AG04449 (cell line): ENCODE results near the gene MGME1.

Experiments used
- CTCF ChIA-PET: fragments of 350-600 bp; formaldehyde crosslinking; extraction: SDS; loops from one replicate; lab custom pipeline; 2021; ENCODE audit warnings: antibody characterized with exemption; lab: Yijun Ruan, JAX
- POLR2A ChIA-PET: fragments of 400-600, 350-600 bp; formaldehyde crosslinking; extraction: SDS; loops from one replicate; lab custom pipeline; 2020; ENCODE audit warnings: antibody characterized with exemption, inconsistent platforms; lab: Yijun Ruan, JAX
- DNase-seq: peaks from one replicate; pipeline ENCODE4 v3.0.0-alpha.2; 2010; ENCODE audit warnings: low read depth, low spot score
- H3K4me3 ChIP-seq: 2 replicates; pipeline ENCODE4 v1.5.1; 2011; ENCODE audit warnings: low read depth, mild to moderate bottlenecking, control low read depth, low read length
- CTCF ChIP-seq: IDR thresholded peaks from one replicate; pipeline ENCODE4 v1.5.1; 2011; ENCODE audit warnings: mild to moderate bottlenecking, moderate library complexity, low read length, control low read depth, inconsistent platforms; ENCODE audit not compliant: insufficient read depth; ENCODE audit errors: missing control alignments

Gene MGME1

GRCh38 chr20:17949899-17950298 lies 18.9 kb upstream of the MGME1 start:
- no peak for DNase-seq
- CTCF ChIA-PET, result interaction anchor here (1.2 to 16.0 kb wide), 3 partner anchors 9 to 445 kb away, joined by 3 to 167 read pairs (median 12); no protein-coding TSS in a partner anchor
- POLR2A ChIA-PET, result no interaction called here
- no peak for TF ChIP-seq CTCF
- no peak overlapping the region for H3K4me3 ChIP-seq

- no peak for TF ChIP-seq CTCF
- DNase-seq, result no peak
- CTCF ChIA-PET, result interaction anchor here (1.2 to 16.0 kb wide), 3 partner anchors 8 to 445 kb away, joined by 3 to 167 read pairs (median 12); no protein-coding TSS in a partner anchor
- POLR2A ChIA-PET, result no interaction called here
- H3K4me3 ChIP-seq, result no peak overlapping the region
Observed at GRCh38 chr20:17950670-17951069, 18.1 kb upstream of the MGME1 start.

- no peak overlapping the region for H3K4me3 ChIP-seq
- no peak for TF ChIP-seq CTCF
- POLR2A ChIA-PET, result no interaction called here
- CTCF ChIA-PET, result interaction anchor here (4.6 to 16.0 kb wide), 2 partner anchors 11 to 13 kb away, joined by 19 to 167 read pairs; no protein-coding TSS in a partner anchor
- no peak for DNase-seq
Observed at GRCh38 chr20:17951323-17951722, 17.5 kb upstream of the MGME1 start.

DNA sequence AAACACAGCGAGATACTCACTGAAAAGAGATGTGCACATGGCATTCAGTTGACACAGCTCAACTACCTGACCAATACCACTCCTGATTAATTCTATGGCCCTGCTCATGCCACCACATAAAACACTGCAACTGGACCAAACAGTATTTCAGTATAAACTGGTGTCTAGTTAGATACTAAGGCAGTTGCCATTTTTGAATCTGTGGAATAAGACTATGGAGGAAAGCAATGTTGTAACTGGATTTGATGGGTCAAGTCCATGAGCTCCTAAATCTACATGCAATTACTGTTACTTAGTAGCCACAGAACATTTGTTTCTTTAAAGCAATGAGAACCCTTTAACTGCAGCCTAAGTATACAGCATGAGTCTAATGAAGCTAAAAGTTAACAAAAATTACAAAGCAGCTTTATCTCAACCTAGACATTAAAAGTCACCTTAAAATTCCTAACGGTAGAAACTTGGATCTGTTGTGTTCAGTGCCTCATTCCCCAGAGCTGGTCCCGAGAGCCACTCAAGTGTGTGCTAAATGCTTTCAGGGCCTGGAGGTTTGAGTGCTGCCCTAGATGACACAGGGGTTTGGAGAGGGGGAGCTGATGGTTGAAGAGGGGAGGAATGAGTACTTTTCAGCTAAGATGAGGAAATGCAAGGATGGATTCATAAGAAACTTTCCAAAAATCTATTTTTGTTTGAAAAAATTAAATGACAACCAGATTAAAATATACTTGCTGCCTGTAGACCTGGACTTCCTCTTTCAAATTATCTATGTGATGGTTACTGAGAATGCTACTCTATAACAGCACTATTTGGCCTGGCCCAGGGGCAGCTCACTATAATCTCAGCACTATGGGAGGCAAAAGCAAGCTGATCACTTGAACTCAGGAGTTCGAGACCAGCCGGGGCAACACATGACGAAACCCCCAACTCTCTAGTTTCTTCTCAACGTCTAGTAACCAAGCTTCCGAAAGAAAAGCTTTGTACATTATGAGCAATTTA lies 15.8 kb upstream of the MGME1 start:
- POLR2A ChIA-PET, result interaction anchor here (1.0 kb wide), 1 partner anchor 10 kb away, joined by 3 read pairs; no protein-coding TSS in a partner anchor
- DNase-seq, result no peak
- CTCF ChIA-PET, result interaction anchor here (1.0 to 16.0 kb wide), 5 partner anchors 9 to 43 kb away, joined by 3 to 167 read pairs (median 3); no protein-coding TSS in a partner anchor
- TF ChIP-seq CTCF, result no peak
- no peak overlapping the region for H3K4me3 ChIP-seq

GRCh38 chr20:17953935-17954334 lies 14.9 kb upstream of the MGME1 start:
- TF ChIP-seq CTCF, result no peak
- POLR2A ChIA-PET, result no interaction called here
- DNase-seq, result no peak
- H3K4me3 ChIP-seq, result no peak overlapping the region
- CTCF ChIA-PET, result interaction anchor here (1.0 to 16.0 kb wide), 3 partner anchors 8 to 16 kb away, joined by 3 to 167 read pairs (median 19); no protein-coding TSS in a partner anchor

DNA sequence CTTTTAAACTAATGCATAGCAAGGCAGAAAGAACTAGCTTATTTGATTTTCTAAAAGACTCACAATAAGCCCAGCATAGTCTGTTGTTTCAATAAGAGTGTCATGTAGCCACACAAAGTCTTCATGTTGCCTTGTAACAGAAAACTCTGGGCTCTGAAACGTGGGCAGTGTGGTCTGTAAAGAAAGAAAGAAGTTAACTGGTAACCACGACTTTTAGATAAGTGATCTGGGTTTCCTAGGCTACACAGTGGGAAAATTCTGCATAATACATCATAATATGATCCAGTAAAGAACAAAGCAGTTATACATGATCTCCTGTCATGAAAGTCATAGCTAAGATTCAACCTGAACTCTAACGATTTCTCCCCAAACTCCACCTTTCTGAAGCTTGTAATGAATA lies 13.5 kb upstream of the MGME1 start:
- DNase-seq, result no peak
- ChIA-PET CTCF (interaction anchor here (1.3 to 16.0 kb wide), 6 partner anchors 7 to 41 kb away, joined by 5 to 167 read pairs (median 8); no protein-coding TSS in a partner anchor), POLR2A (no interaction called here)
- TF ChIP-seq CTCF, result no peak
- no peak overlapping the region for H3K4me3 ChIP-seq
